Measurements from ENCODE around the gene CYB561D1.

GRCh38 chr1:109516872-109517271 is 23.0 kb downstream of the CYB561D1 start:
- TF ChIP-seq, protein P1, sequence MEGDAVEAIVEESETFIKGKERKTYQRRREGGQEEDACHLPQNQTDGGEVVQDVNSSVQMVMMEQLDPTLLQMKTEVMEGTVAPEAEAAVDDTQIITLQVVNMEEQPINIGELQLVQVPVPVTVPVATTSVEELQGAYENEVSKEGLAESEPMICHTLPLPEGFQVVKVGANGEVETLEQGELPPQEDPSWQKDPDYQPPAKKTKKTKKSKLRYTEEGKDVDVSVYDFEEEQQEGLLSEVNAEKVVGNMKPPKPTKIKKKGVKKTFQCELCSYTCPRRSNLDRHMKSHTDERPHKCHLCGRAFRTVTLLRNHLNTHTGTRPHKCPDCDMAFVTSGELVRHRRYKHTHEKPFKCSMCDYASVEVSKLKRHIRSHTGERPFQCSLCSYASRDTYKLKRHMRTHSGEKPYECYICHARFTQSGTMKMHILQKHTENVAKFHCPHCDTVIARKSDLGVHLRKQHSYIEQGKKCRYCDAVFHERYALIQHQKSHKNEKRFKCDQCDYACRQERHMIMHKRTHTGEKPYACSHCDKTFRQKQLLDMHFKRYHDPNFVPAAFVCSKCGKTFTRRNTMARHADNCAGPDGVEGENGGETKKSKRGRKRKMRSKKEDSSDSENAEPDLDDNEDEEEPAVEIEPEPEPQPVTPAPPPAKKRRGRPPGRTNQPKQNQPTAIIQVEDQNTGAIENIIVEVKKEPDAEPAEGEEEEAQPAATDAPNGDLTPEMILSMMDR (IDR thresholded peaks at IDR 0.05) = no peak
- no peak for TF ChIP-seq POLR2A (IDR thresholded peaks at IDR 0.05)

All from lower leg skin (tissue), 3 donors.